Neural progenitor cell (in vitro differentiated cells): Measurements from ENCODE around the gene LYRM1. TPM values are rescaled to one million over a fixed set of nuclear protein-coding genes. Genes with fewer than 3 reads are reported as not detected.

Experiments
- DNase-seq: peaks from one replicate; pipeline ENCODE4 v3.0.0-alpha.2; 2016; ENCODE audit warnings: low spot score
- H2AFZ ChIP-seq: fragments of 200-600 bp; sonication (generic); replicated peaks from 2 replicates; pipeline ENCODE4 v1.6.1; 2016; ENCODE audit warnings: antibody characterized with exemption
- H3F3A ChIP-seq: fragments of 200-600 bp; sonication (generic); 2 replicates; pipeline ENCODE4 v1.6.1; 2016; ENCODE audit warnings: antibody characterized with exemption, low read depth
- H3K27ac ChIP-seq: fragments of 200-600 bp; sonication (generic); 2 replicates; pipeline ENCODE4 v1.5.1; 2016; ENCODE audit warnings: mild to moderate bottlenecking
- H3K27me3 ChIP-seq: fragments of 200-600 bp; sonication (generic); 2 replicates; pipeline ENCODE4 v1.6.1; 2016; ENCODE audit warnings: mild to moderate bottlenecking, moderate library complexity
- H3K36me3 ChIP-seq: fragments of 200-600 bp; sonication (generic); 2 replicates; pipeline ENCODE4 v1.5.1; 2016
- H3K4me1 ChIP-seq: fragments of 200-600 bp; sonication (generic); 2 replicates; pipeline ENCODE4 v1.6.1; 2016; ENCODE audit warnings: mixed run types
- H3K4me2 ChIP-seq: fragments of 200-600 bp; sonication (generic); 2 replicates; pipeline ENCODE4 v1.6.1; 2016
- H3K4me3 ChIP-seq: fragments of 200-600 bp; sonication (generic); 2 replicates; pipeline ENCODE4 v1.5.1; 2016
- H3K79me2 ChIP-seq: fragments of 200-600 bp; sonication (generic); 2 replicates; pipeline ENCODE4 v1.6.1; 2016; ENCODE audit warnings: low read depth
- H3K9ac ChIP-seq: fragments of 200-600 bp; sonication (generic); 2 replicates; pipeline ENCODE4 v1.6.1; 2016
- H3K9me3 ChIP-seq: fragments of 200-600 bp; sonication (generic); 2 replicates; pipeline ENCODE4 v1.5.1; 2016; ENCODE audit warnings: low read depth
- H4K20me1 ChIP-seq: fragments of 200-600 bp; sonication (generic); 2 replicates; pipeline ENCODE4 v1.6.1; 2016; ENCODE audit warnings: low read depth
- H3K27ac Mint-ChIP-seq: 3 replicates; pipeline ENCODE4 v1.8.0; 2021; ENCODE audit warnings: mixed read lengths
- H3K27me3 Mint-ChIP-seq: 2 replicates; pipeline ENCODE4 v1.8.0; 2022; ENCODE audit warnings: low read depth, mild to moderate bottlenecking, inconsistent platforms, moderate library complexity, mixed read lengths; ENCODE audit not compliant: insufficient read depth
- H3K36me3 Mint-ChIP-seq: 3 replicates; pipeline ENCODE4 v1.8.0; 2021; ENCODE audit warnings: mixed read lengths
- H3K4me1 Mint-ChIP-seq: 3 replicates; pipeline ENCODE4 v1.8.0; 2021; ENCODE audit warnings: mixed read lengths
- H3K4me3 Mint-ChIP-seq: 3 replicates; pipeline ENCODE4 v1.8.0; 2021; ENCODE audit warnings: mild to moderate bottlenecking, moderate library complexity, mixed read lengths
- H3K9me3 Mint-ChIP-seq: 3 replicates; pipeline ENCODE4 v1.8.0; 2020; ENCODE audit warnings: mixed read lengths
- CTCF ChIP-seq: fragments of 200-600 bp; sonication (generic); IDR thresholded peaks from 2 replicates; pipeline ENCODE4 v1.5.1; 2017; ENCODE audit warnings: antibody characterized with exemption, mild to moderate bottlenecking
- EZH2 ChIP-seq: fragments of 200-600 bp; sonication (generic); IDR thresholded peaks from 2 replicates; pipeline ENCODE4 v1.6.1; 2017; ENCODE audit warnings: antibody characterized with exemption, mild to moderate bottlenecking, moderate library complexity
- EZH2phosphoT487 ChIP-seq: fragments of 200-600 bp; sonication (generic); IDR thresholded peaks from 2 replicates; pipeline ENCODE4 v1.6.1; 2017; ENCODE audit warnings: antibody characterized with exemption
- total RNA-seq: library from RNA; depleted of rRNA; stranded (reverse); fragments of >200 nt; gene quantifications from 2 replicates; pipeline ENCODE4 v1.2.3, GENCODE V29; 2015; ENCODE audit warnings: low replicate concordance

The LYRM1 gene
- total RNA-seq, 1 donor from 2014 or later: 61.8 TPM

- Histone ChIP-seq H3K9ac (no peak overlapping the region), H3K36me3 (no peaks in the 10 kb centered on the region), H3K9me3 (no peaks in the 10 kb centered on the region), H3K27ac (no peak overlapping the region), H3K27me3 (no peaks in the 10 kb centered on the region), H3K4me1 (no peaks in the 10 kb centered on the region), H3K4me2 (no peak overlapping the region), H3K4me3 (no peak overlapping the region), H3F3A (no peaks in the 10 kb centered on the region), H3K79me2 (no peaks in the 10 kb centered on the region), H2AFZ (no peak overlapping the region), H4K20me1 (no peaks in the 10 kb centered on the region)
- H3K27ac Mint-ChIP-seq: no peak overlapping the region
- H3K9me3 Mint-ChIP-seq: no peaks in the 10 kb centered on the region
- no peak for DNase-seq
- TF ChIP-seq EZH2phosphoT487 (no peak), EZH2 (no peak), CTCF (no peak)
- no peaks in the 10 kb centered on the region for H3K36me3 Mint-ChIP-seq
- H3K4me3 Mint-ChIP-seq: no peak overlapping the region
- H3K4me1 Mint-ChIP-seq: no peaks in the 10 kb centered on the region
- H3K27me3 Mint-ChIP-seq: peaks cover 7% of the 10 kb centered on the region
Measured at GRCh38 chr16:20954574-20954973, 54.0 kb downstream of the LYRM1 start.

GRCh38 chr16:20956319-20956718 lies 55.7 kb downstream of the LYRM1 start:
- Histone ChIP-seq H3K27ac (no peak overlapping the region), H3K79me2 (no peaks in the 10 kb centered on the region), H3K4me2 (no peak overlapping the region), H3K9me3 (no peaks in the 10 kb centered on the region), H2AFZ (no peak overlapping the region), H3K9ac (no peak overlapping the region), H3K4me1 (no peaks in the 10 kb centered on the region), H3K27me3 (no peaks in the 10 kb centered on the region), H3K36me3 (no peaks in the 10 kb centered on the region), H3K4me3 (no peak overlapping the region), H4K20me1 (no peaks in the 10 kb centered on the region), H3F3A (no peaks in the 10 kb centered on the region)
- no peak overlapping the region for H3K4me3 Mint-ChIP-seq
- peaks cover 7% of the 10 kb centered on the region for H3K27me3 Mint-ChIP-seq
- no peak for DNase-seq
- H3K4me1 Mint-ChIP-seq: no peaks in the 10 kb centered on the region
- TF ChIP-seq EZH2phosphoT487: no peak
- TF ChIP-seq EZH2: no peak
- no peak for TF ChIP-seq CTCF
- H3K9me3 Mint-ChIP-seq: no peaks in the 10 kb centered on the region
- peak overlapping the region; percentile 3 for H3K27ac Mint-ChIP-seq
- no peaks in the 10 kb centered on the region for H3K36me3 Mint-ChIP-seq

- no peak overlapping the region for H2AFZ ChIP-seq
- H3K27ac ChIP-seq: no peak overlapping the region
- H3K36me3 ChIP-seq: no peaks in the 10 kb centered on the region
- DNase-seq: no peak
- no peaks in the 10 kb centered on the region for H3K79me2 ChIP-seq
- Mint-ChIP-seq H3K36me3 (no peaks in the 10 kb centered on the region), H3K4me1 (no peaks in the 10 kb centered on the region), H3K27me3 (peaks cover 7% of the 10 kb centered on the region), H3K4me3 (no peak overlapping the region), H3K27ac (no peak overlapping the region), H3K9me3 (no peaks in the 10 kb centered on the region)
- H3K9me3 ChIP-seq: no peaks in the 10 kb centered on the region
- TF ChIP-seq CTCF (no peak), EZH2 (no peak), EZH2phosphoT487 (no peak)
- no peaks in the 10 kb centered on the region for H4K20me1 ChIP-seq
- H3K4me2 ChIP-seq: no peak overlapping the region
- H3K4me3 ChIP-seq: no peak overlapping the region
- H3K4me1 ChIP-seq: no peaks in the 10 kb centered on the region
- H3K9ac ChIP-seq: no peak overlapping the region
- H3K27me3 ChIP-seq: no peaks in the 10 kb centered on the region
- H3F3A ChIP-seq: no peaks in the 10 kb centered on the region
Measured at GRCh38 chr16:20957153-20957552, 56.6 kb downstream of the LYRM1 start.

- no peaks in the 10 kb centered on the region for H3K27me3 ChIP-seq
- DNase-seq: no peak
- Mint-ChIP-seq H3K36me3 (no peaks in the 10 kb centered on the region), H3K4me1 (no peaks in the 10 kb centered on the region), H3K27ac (no peak overlapping the region), H3K4me3 (no peak overlapping the region), H3K27me3 (peaks cover 5% of the 10 kb centered on the region), H3K9me3 (peaks cover 8% of the 10 kb centered on the region)
- no peak overlapping the region for H2AFZ ChIP-seq
- no peaks in the 10 kb centered on the region for H3K36me3 ChIP-seq
- TF ChIP-seq EZH2: no peak
- TF ChIP-seq EZH2phosphoT487: no peak
- no peak for TF ChIP-seq CTCF
- H3K79me2 ChIP-seq: no peaks in the 10 kb centered on the region
- H3K4me3 ChIP-seq: no peak overlapping the region
- no peak overlapping the region for H3K9ac ChIP-seq
- no peak overlapping the region for H3K4me2 ChIP-seq
- H3K9me3 ChIP-seq: no peaks in the 10 kb centered on the region
- no peaks in the 10 kb centered on the region for H3F3A ChIP-seq
- H3K4me1 ChIP-seq: no peaks in the 10 kb centered on the region
- no peaks in the 10 kb centered on the region for H4K20me1 ChIP-seq
- no peak overlapping the region for H3K27ac ChIP-seq
Measured at GRCh38 chr16:20960899-20961298, 60.3 kb downstream of the LYRM1 start.
